ENCODE measurements around the gene UNC93B1.

DNA sequence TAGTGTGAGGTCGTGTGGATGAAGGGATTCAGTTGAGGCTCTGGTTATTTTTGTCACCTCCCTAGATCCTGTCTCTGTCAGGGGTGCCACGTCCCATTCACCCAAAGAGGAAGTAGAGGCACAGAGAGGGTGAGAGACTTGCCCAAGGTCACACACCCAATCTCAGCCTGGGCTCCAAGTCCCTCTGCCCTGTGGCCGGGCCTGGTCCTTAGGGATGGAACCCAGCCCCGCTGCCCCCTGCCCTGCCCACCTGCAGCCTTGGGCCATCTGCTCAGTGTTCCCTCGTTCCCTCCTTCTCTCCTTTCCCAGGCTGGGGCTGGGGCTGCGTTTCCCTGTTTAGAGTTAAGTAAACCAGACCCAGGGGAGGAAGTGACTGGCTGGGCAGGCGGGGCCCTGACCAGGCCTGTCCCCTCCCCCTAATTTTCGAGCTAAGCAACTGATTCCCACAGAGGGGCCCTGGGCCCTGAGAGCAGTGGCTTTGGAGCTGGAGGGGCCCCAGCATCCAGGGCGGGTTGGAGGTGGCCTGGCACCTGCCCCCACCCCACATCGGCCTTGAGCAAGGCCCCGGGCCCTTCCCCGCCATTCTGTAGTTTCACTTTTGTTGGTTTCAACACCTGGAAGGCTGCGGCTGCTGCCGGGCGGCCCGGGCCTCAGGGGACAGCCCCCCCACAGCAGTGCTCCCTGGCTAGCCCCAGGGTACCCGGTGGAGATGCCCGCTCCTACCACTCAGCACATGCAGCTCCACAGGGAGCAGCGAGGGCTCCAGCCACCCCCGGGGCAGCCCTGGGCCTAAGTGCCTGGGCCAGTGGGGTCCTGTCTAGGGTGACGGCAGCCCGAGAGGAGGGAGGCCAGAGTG, 36.4 kb upstream of the UNC93B1 start:
- TF ChIP-seq CTCF (IDR thresholded peaks at IDR 0.05) (no peak), POLR2A (IDR thresholded peaks at IDR 0.05) (peak; percentile 40)

Measured in prostate gland (tissue), 2 donors.